ENCODE results near the gene NDUFA11. TPM values are rescaled to one million over a fixed set of nuclear protein-coding genes. Genes with fewer than 3 reads are reported as not detected.

NDUFA11 gene
- total RNA-seq, 1 experiment from 2014 or later: 243 TPM

GRCh38 chr19:5932146-5932545 lies 28.6 kb upstream of the NDUFA11 start:
- Mint-ChIP-seq H3K4me3 (ENCODE audit: unreplicated experiment) (no peak overlapping the region), H3K36me3 (ENCODE audit: insufficient read depth, unreplicated experiment) (peaks cover 40% of the 10 kb centered on the region), H3K4me1 (ENCODE audit: insufficient read depth, unreplicated experiment) (no peaks in the 10 kb centered on the region), H3K27me3 (ENCODE audit: insufficient read depth, unreplicated experiment) (no peaks in the 10 kb centered on the region), H3K9me3 (ENCODE audit: unreplicated experiment) (no peaks in the 10 kb centered on the region), H3K27ac (ENCODE audit: low read depth, unreplicated experiment) (no peak overlapping the region)
- no TSS peak for BruUV-seq (replicated peaks)
- intact Hi-C loops (cut with micrococcal nuclease): no loop called here
- no peak for DNase-seq (ENCODE audit: unreplicated experiment)
- no peak for TF ChIP-seq CTCF (IDR thresholded peaks at IDR 0.05; ENCODE audit: unreplicated experiment)
- ChIA-PET POLR2A (no interaction called here), CTCF (no interaction called here)

GRCh38 chr19:5931251-5931650 lies 27.7 kb upstream of the NDUFA11 start:
- peaks cover 35% of the 10 kb centered on the region for H3K36me3 Mint-ChIP-seq (ENCODE audit: insufficient read depth, unreplicated experiment)
- no peak overlapping the region for H3K4me3 Mint-ChIP-seq (ENCODE audit: unreplicated experiment)
- H3K9me3 Mint-ChIP-seq (ENCODE audit: unreplicated experiment): no peaks in the 10 kb centered on the region
- no peak for DNase-seq (ENCODE audit: unreplicated experiment)
- H3K27me3 Mint-ChIP-seq (ENCODE audit: insufficient read depth, unreplicated experiment): no peaks in the 10 kb centered on the region
- intact Hi-C loops (cut with micrococcal nuclease): no loop called here
- CTCF ChIA-PET: interaction anchor here (0.5 to 0.6 kb wide), 2 partner anchors 127 to 980 kb away, joined by 3 read pairs; no protein-coding TSS in a partner anchor
- POLR2A ChIA-PET: no interaction called here
- no peak for TF ChIP-seq CTCF (IDR thresholded peaks at IDR 0.05; ENCODE audit: unreplicated experiment)
- BruUV-seq (replicated peaks): no TSS peak
- H3K4me1 Mint-ChIP-seq (ENCODE audit: insufficient read depth, unreplicated experiment): no peaks in the 10 kb centered on the region
- no peak overlapping the region for H3K27ac Mint-ChIP-seq (ENCODE audit: low read depth, unreplicated experiment)

- CTCF ChIA-PET: no interaction called here
- intact Hi-C loops (cut with micrococcal nuclease): no loop called here
- H3K27ac Mint-ChIP-seq (ENCODE audit: low read depth, unreplicated experiment): no peak overlapping the region
Observed at GRCh38 chr19:5929625-5930024, 26.0 kb upstream of the NDUFA11 start.

GRCh38 chr19:5929179-5929578 lies 25.6 kb upstream of the NDUFA11 start:
- intact Hi-C loops (cut with micrococcal nuclease): no loop called here
- TF ChIP-seq CTCF (IDR thresholded peaks at IDR 0.05; ENCODE audit: unreplicated experiment): no peak
- ChIA-PET POLR2A (no interaction called here), CTCF (no interaction called here)
- no peaks in the 10 kb centered on the region for H3K4me1 Mint-ChIP-seq (ENCODE audit: insufficient read depth, unreplicated experiment)
- H3K4me3 Mint-ChIP-seq (ENCODE audit: unreplicated experiment): no peak overlapping the region
- BruUV-seq (replicated peaks): no TSS peak
- peaks cover 46% of the 10 kb centered on the region for H3K36me3 Mint-ChIP-seq (ENCODE audit: insufficient read depth, unreplicated experiment)
- DNase-seq (ENCODE audit: unreplicated experiment): no peak
- no peak overlapping the region for H3K27ac Mint-ChIP-seq (ENCODE audit: low read depth, unreplicated experiment)
- H3K27me3 Mint-ChIP-seq (ENCODE audit: insufficient read depth, unreplicated experiment): no peaks in the 10 kb centered on the region
- H3K9me3 Mint-ChIP-seq (ENCODE audit: unreplicated experiment): no peaks in the 10 kb centered on the region

More at GRCh38 chr19:5929625-5930024, 26.0 kb upstream of the NDUFA11 start:
- DNase-seq (ENCODE audit: unreplicated experiment): no peak
- no peaks in the 10 kb centered on the region for H3K9me3 Mint-ChIP-seq (ENCODE audit: unreplicated experiment)
- no peaks in the 10 kb centered on the region for H3K4me1 Mint-ChIP-seq (ENCODE audit: insufficient read depth, unreplicated experiment)
- POLR2A ChIA-PET: no interaction called here
- no TSS peak for BruUV-seq (replicated peaks)
- no peaks in the 10 kb centered on the region for H3K27me3 Mint-ChIP-seq (ENCODE audit: insufficient read depth, unreplicated experiment)
- TF ChIP-seq CTCF (IDR thresholded peaks at IDR 0.05; ENCODE audit: unreplicated experiment): no peak
- H3K36me3 Mint-ChIP-seq (ENCODE audit: insufficient read depth, unreplicated experiment): peaks cover 42% of the 10 kb centered on the region
- H3K4me3 Mint-ChIP-seq (ENCODE audit: unreplicated experiment): no peak overlapping the region
